HUES64 (cell line): ENCODE results near the gene ZNF718. TPM values are rescaled to one million over a fixed set of nuclear protein-coding genes. Genes with fewer than 3 reads are reported as not detected.
"Not testable (repeated sequence)": the region's sequence is repeated elsewhere in the genome, so short reads cannot be mapped to it uniquely, and the experiment has no call there.

ENCODE experiments used
- H3K27ac ChIP-seq: 2 replicates; pipeline ENCODE4 v1.7.0; 2013; ENCODE audit warnings: low read depth, low read length, inconsistent platforms
- H3K27me3 ChIP-seq: 2 replicates; pipeline ENCODE4 v1.6.1; 2013; ENCODE audit warnings: mild to moderate bottlenecking, low read length; ENCODE audit not compliant: insufficient read depth
- H3K36me3 ChIP-seq: 2 replicates; pipeline ENCODE4 v1.6.1; 2013; ENCODE audit warnings: mild to moderate bottlenecking, low read length; ENCODE audit not compliant: insufficient read depth
- H3K4me1 ChIP-seq: 2 replicates; pipeline ENCODE4 v1.6.1; 2013; ENCODE audit warnings: mild to moderate bottlenecking, low read length, moderate library complexity; ENCODE audit not compliant: insufficient read depth
- H3K4me3 ChIP-seq: 2 replicates; pipeline ENCODE4 v1.5.1; 2013; ENCODE audit warnings: mild to moderate bottlenecking, low read length, moderate library complexity
- H3K9ac ChIP-seq: 2 replicates; pipeline ENCODE4 v1.6.1; 2013; ENCODE audit warnings: mild to moderate bottlenecking, low read depth, low read length
- H3K9me3 ChIP-seq: 2 replicates; pipeline ENCODE4 v1.6.1; 2013; ENCODE audit warnings: low read depth, low read length; ENCODE audit not compliant: insufficient read depth
- WGBS: fragments of 150-250, 120-280 bp; methylation state at CpG from one replicate; pipeline ENCODE4 v1.1.7; 2013; ENCODE audit warnings: missing lambda C conversion rate; 5-methylcytosine and 5-hydroxymethylcytosine counted together
- polyA plus RNA-seq, 2 experiments: library from polyadenylated mRNA; stranded (reverse); fragments of 50-300 nt; gene quantifications; one replicate each; pipeline ENCODE4 v1.2.3, GENCODE V29; 2013

The ZNF718 gene
- 8.9 TPM for polyA plus RNA-seq (2013, experiment 1 of 2)
- 9.0 TPM for polyA plus RNA-seq (2013, experiment 2 of 2)

DNA sequence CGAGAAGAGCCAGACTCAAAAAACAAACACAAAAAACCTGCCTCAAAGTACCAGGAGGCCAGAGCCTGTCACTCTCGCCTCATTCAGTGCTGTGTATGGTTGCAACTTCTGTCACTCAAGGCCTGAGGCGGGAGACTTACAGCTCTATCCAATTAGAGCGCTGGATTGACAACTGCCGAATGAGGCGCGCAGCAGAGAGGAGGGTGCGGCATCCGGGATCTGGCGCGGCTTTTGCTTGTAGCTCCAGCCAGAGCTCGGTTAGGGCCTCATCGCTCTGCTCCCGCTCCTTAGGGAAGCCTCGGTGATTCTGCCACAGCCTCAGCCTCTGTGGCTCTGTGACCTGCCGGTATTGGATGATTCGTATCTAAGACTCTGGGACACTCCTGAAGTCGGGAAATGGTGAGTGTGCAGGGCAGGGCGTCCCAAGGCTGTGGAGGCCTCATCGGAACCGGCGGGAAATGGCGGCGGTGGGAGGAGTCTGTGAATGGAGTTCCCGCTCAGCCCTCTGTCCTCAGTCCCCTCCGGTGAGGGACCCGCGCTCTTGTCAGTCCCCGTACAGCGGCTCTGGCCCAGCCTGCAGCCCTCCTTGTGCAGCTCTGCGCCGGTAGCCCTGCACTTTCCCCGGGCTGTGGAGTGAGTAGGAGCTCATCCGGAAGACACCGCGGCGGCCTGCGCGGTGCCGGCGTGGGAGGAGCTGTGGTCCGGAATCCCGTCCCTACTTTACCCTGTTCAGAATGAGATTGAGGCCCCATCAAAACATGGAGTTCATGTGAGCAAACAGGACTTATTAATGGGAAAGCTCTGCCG lies at the start of gene ZNF718:
Gene ZNF718, plus strand, starts transcription at position 227 of the 807 bp plus-strand sequence. Its CDS starts 170 bp downstream, at position 397.
- Histone ChIP-seq H3K27me3 (no peaks in the 10 kb centered on the region), H3K9me3 (peaks cover 4% of the 10 kb centered on the region; the same call in 1 of the 2 replicates), H3K27ac (peak within 1 kb of the TSS; percentile 89), H3K36me3 (peaks cover 37% of the 10 kb centered on the region), H3K4me1 (peaks cover 9% of the 10 kb centered on the region), H3K4me3 (peak within 1 kb of the TSS; percentile 92), H3K9ac (peak within 1 kb of the TSS; percentile 97)
- under 1% methylated on average over 44 of the region's 44 CpGs for WGBS

DNA sequence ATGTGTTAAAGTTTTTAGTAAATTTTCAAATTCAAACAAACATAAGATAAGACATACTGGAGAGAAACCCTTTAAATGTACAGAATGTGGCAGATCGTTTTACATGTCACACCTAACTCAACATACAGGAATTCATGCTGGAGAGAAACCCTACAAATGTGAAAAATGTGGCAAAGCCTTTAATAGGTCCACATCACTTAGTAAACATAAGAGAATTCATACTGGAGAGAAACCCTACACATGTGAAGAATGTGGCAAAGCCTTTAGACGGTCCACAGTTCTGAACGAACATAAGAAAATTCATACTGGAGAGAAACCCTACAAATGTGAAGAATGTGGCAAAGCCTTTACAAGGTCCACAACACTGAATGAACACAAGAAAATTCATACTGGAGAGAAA lies 38.4 kb upstream of the ZNF718 start:
- H3K4me1 ChIP-seq: no peaks in the 10 kb centered on the region
- H3K9ac ChIP-seq: no peak overlapping the region
- WGBS: 93% methylated on average over 3 of the region's 3 CpGs
- H3K27me3 ChIP-seq: no peaks in the 10 kb centered on the region
- H3K9me3 ChIP-seq: peaks cover 99% of the 10 kb centered on the region
- H3K27ac ChIP-seq: no peak overlapping the region
- H3K36me3 ChIP-seq: peaks cover 89% of the 10 kb centered on the region
- H3K4me3 ChIP-seq: peak overlapping the region; percentile 16

DNA sequence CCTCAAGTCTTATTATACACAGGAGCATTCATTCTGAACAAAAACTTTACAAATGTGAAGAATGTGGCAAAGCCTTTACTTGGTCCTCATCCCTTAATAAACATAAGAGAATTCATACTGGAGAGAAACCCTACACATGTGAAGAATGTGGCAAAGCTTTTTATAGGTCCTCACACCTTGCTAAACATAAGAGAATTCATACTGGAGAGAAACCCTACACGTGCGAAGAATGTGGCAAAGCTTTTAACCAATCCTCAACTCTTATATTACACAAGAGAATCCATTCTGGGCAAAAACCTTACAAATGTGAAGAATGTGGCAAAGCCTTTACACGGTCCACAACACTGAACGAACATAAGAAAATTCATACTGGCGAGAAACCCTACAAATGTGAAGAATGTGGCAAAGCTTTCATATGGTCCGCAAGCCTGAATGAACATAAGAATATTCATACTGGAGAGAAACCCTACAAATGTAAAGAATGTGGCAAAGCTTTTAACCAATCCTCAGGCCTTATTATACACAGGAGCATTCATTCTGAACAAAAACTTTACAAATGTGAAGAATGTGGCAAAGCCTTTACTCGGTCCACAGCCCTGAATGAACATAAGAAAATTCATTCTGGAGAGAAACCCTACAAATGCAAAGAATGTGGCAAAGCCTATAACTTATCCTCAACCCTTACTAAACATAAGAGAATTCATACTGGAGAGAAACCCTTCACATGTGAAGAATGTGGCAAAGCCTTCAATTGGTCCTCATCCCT lies 37.6 kb upstream of the ZNF718 start:
- 0 out of 2 replicates have a peak overlapping the region, but pooled peaks have one; percentile 16 for H3K4me3 ChIP-seq
- peaks cover 84% of the 10 kb centered on the region for H3K36me3 ChIP-seq
- H3K9me3 ChIP-seq: peaks cover 99% of the 10 kb centered on the region
- H3K27me3 ChIP-seq, H3K4me1 ChIP-seq, H3K27ac ChIP-seq, H3K9ac ChIP-seq: not testable (repeated sequence)
- WGBS: 89% methylated on average over 7 of the region's 7 CpGs

DNA sequence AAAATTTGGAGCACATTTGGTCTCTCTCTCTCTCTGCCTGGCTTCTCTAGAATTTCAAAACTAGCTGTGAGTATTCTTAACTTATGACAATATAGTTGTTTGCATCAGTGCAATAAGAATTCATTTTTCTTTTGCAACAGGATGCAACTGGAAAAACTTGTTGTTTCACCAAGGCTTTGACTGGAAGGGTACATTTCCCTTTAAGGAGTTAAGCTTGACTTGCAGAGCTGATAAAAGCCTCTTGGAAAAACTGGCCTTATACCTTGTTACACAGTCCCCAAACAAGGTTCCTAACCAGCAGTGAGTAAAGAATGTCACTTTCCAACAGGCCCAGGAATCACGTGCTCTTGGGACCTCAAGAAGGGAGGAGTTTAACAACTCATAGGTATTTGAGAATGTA lies 25.9 kb upstream of the ZNF718 start:
- Histone ChIP-seq H3K4me1 (no peaks in the 10 kb centered on the region), H3K36me3 (no peaks in the 10 kb centered on the region), H3K4me3 (no peak overlapping the region), H3K27ac (no peak overlapping the region), H3K9me3 (peaks cover 77% of the 10 kb centered on the region), H3K9ac (no peak overlapping the region), H3K27me3 (no peaks in the 10 kb centered on the region)
- 74% methylated on average over 1 of the region's 1 CpG for WGBS

DNA sequence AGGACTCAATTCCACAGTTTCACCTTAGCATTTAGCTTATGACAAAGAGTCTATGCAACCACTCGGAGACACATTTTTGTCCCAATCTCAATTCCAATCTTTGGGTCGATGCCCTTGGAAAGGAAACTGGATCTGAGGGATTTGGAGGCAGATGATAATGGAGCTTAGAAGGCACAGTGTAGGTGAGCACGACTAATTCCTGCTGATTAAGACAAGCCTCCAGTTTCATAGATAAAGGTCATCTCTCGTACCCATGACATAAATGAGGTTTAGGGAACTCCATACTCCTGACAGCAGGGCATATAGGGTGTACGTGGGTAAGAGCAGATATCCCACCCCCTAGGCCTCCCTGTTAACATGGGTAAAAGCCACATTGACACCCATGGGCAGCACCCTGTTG lies 24.4 kb upstream of the ZNF718 start:
- Histone ChIP-seq H3K9ac (no peak overlapping the region), H3K36me3 (no peaks in the 10 kb centered on the region), H3K4me3 (no peak overlapping the region), H3K27ac (no peak overlapping the region), H3K27me3 (peaks cover 4% of the 10 kb centered on the region), H3K4me1 (no peaks in the 10 kb centered on the region), H3K9me3 (peaks cover 69% of the 10 kb centered on the region)
- WGBS: 78% methylated on average over 5 of the region's 5 CpGs

DNA sequence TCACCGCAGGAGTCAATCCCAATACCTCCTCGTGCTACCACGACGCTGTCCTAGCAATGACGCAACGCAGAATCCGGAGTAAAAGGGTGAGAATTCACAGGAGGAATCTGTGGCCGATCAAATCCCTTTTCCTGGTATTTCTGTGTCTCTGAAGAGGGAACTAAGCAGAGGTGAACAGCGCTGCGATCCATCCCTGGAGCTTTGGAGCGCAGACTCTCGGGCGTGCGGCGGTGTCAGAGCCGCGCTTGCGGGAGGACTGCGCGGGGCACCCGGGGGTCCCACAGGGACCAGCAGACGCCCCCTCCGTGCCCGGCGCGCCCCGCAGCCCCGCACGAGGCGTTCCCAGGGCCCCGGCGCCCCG lies 17.2 kb upstream of the ZNF718 start:
- no peaks in the 10 kb centered on the region for H3K36me3 ChIP-seq
- H3K4me1 ChIP-seq: no peaks in the 10 kb centered on the region
- peaks cover 71% of the 10 kb centered on the region for H3K27me3 ChIP-seq
- peak overlapping the region; percentile 42 for H3K4me3 ChIP-seq
- no peak overlapping the region for H3K9ac ChIP-seq
- no peak overlapping the region for H3K27ac ChIP-seq
- peaks cover 31% of the 10 kb centered on the region for H3K9me3 ChIP-seq
- 95% methylated on average over 33 of the region's 33 CpGs for WGBS

DNA sequence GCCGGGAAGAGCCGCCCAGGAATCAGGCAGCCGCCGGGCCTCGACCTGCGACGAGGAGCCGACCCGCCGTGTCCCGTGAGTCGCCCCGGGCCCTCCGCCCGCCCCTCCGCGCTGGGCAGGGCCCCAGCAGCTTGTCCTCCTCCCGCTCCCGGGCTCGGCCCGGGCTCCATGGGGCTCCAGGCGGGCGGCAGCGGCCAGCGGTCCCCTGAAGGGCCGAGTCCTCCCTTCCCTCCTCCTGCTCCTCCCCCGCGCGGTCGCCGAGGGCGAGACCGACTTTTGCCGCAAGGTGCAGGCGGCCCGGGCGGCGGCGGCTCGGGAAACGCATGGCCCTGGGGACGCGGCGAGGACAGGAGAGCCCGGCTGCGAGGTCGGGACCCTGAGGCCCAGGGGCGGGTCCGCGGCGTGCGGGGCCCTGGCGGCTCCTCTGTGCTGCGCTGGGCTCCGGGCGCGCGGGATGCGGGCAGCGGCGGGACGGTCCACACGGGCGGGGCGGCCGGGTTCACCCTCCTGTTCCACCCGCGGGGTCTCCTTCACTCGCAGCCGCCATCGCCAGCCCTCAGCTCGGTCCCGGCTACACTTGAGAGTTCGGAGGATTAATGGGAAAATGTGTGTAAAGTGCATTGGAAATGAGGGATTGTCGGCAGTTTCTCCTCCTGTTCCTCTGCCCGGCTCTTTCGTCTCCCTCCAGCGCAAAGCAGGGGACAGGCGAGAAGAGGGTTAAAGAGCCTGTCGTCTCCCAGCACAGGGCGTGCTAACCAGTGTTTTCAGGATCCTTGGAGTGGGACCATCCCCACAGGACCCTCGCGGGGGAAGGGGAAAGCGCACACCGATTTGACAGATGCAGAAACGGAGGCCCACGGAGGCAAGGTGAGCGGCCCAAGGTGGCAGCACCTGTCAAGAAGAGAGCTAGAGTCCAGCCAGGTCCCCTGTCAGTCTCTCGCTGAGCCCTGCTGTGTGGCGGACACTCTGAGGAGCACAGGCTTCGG lies 16.6 kb upstream of the ZNF718 start:
- no peak overlapping the region; the same call in 1 of the 2 replicates for H3K9ac ChIP-seq
- H3K27ac ChIP-seq: no peak overlapping the region
- H3K4me3 ChIP-seq: peak overlapping the region; percentile 42
- peaks cover 71% of the 10 kb centered on the region for H3K27me3 ChIP-seq
- no peaks in the 10 kb centered on the region for H3K4me1 ChIP-seq
- no peaks in the 10 kb centered on the region for H3K36me3 ChIP-seq
- H3K9me3 ChIP-seq: peaks cover 25% of the 10 kb centered on the region
- 89% methylated on average over 91 of the region's 91 CpGs for WGBS

DNA sequence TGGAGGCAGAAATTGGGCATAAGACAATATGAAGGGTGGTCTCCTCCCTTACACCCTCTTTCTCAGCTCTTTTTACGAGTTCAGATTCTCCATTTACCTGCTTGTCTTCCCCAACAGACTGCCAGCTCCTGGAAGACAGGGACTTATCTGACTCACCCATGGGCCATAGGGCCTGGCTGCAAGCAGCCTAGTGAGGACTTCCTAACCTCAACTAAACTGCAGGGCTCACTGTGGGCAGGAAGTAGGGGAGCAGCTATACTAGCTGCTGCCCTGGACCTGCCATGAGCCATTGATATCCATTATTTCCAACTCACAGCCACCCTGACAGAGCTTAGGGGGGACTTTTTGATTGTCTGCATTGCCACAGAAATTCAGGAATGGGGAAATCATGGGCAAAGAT lies 11.5 kb upstream of the ZNF718 start:
- Histone ChIP-seq H3K4me3 (no peak overlapping the region), H3K9ac (no peak overlapping the region), H3K36me3 (no peaks in the 10 kb centered on the region), H3K27me3 (peaks cover 39% of the 10 kb centered on the region), H3K9me3 (peaks cover 3% of the 10 kb centered on the region; the same call in 1 of the 2 replicates), H3K4me1 (no peaks in the 10 kb centered on the region), H3K27ac (no peak overlapping the region)
- 79% methylated on average over 1 of the region's 1 CpG for WGBS

DNA sequence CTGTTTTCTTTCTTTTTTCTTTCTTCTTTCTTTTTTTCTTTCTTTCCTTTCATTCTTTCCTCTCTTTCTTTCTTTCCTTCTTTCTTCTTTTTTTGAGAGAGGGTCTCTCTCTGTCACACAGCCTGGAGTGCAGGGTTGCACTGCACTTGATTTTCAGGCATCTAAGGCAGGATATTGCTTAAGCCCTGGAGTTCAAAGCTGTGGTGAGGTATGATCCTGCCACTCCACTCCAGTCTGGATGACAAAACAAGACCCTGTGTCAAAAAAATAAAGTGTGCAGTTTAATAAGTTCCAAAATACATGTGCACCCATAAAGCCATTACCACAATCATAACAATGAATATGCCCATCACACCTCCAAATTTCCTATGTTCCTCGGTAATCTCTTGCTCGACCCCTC lies 10.6 kb upstream of the ZNF718 start:
- H3K27ac ChIP-seq: no peak overlapping the region
- no peak overlapping the region for H3K9ac ChIP-seq
- 94% methylated on average over 2 of the region's 2 CpGs for WGBS
- no peak overlapping the region for H3K4me3 ChIP-seq
- no peaks in the 10 kb centered on the region for H3K4me1 ChIP-seq
- peaks cover 30% of the 10 kb centered on the region for H3K27me3 ChIP-seq
- peaks cover 8% of the 10 kb centered on the region; the same call in 1 of the 2 replicates for H3K9me3 ChIP-seq
- H3K36me3 ChIP-seq: no peaks in the 10 kb centered on the region

DNA sequence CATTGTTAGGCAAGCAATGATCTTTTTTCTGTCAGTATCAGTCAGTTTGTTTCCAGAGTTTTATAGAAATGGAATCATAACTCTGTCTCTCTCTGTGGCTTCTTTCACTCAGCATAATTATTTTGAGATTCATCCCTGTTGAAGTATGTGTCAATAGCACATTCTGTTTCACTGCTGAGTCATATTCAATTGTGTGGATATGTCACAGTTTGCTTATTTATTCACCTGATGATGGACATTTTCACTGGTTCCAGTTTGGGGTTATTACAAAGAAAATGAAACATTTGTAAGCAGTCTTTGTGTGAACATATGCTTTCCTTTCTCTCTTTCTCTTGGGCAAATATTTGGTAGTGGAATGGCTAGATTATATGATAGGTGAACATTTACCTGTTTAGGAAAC lies 10.2 kb upstream of the ZNF718 start:
- Histone ChIP-seq H3K9me3 (peaks cover 8% of the 10 kb centered on the region; the same call in 1 of the 2 replicates), H3K4me3 (no peak overlapping the region), H3K27me3 (peaks cover 26% of the 10 kb centered on the region), H3K4me1 (no peaks in the 10 kb centered on the region), H3K27ac (no peak overlapping the region), H3K9ac (no peak overlapping the region), H3K36me3 (no peaks in the 10 kb centered on the region)
